Fibroblast of gingiva (primary cell): ENCODE data around the gene VPS13D.
A peak's percentile ranks its signal among the peaks of the same experiment; 100 is the strongest.
"Not testable (repeated sequence)": the region's sequence is repeated elsewhere in the genome, so short reads cannot be mapped to it uniquely, and the experiment has no call there.

Experiments
- DNase-seq: peaks from one replicate; pipeline ENCODE4 v3.0.0-alpha.2; 2011; ENCODE audit warnings: low read depth

The VPS13D gene

DNA sequence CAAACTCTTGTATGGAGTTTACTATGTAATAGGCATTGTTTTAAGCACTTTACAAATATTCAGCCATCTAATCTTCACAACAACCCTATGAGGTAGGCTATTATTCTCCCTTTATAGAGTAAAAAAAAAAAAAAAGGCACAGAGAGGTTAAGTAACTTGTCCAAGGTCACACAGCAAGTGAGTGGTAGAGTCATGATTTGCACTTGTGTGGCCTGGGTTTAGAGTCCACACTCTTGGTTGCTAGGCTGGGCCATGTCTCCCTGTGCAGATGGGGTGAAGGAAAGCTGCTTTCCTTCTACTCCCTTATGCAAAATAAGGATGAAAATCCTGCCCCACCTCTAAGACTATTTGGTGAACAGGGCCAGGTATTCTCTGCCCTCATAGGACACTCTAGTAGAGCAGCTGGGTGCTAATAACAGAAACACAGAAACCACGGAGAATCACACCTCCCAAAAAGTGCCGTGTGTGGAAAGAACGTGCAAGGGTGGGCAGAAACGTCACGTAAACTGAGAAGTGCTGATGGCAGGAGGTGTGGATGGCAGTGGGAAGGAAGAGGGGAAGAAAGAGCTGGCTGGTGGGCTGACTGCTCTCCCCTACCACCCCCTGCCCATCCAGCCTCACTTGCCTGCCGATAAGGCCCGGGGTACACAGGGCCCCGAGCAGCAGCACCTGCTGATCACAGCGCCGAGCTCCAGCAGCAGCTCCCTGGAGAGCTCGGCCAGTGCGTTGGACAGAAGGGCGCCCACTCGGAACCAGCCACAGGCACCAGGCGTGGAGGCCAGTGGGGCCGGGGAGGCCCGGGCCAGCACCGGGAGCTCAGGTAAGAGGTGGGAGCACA lies 28.3 kb upstream of the VPS13D start:
- DNase-seq = no peak

DNA sequence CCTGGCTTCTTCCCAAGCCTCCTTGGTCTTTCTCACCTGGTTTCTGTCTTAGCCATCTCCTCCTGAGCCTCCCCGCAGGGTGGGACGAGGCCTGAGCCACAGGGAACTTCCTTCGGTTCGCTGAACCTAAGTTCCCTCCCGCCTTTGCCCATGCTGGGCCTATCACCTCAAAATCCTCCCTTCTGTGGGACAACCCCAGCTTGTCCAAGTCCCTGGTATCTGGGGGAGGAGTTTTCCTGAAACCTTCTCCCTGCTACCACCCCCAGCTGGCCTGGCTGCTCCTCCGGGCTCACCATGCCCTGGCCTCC lies 27.7 kb upstream of the VPS13D start:
- DNase-seq = no peak

DNA sequence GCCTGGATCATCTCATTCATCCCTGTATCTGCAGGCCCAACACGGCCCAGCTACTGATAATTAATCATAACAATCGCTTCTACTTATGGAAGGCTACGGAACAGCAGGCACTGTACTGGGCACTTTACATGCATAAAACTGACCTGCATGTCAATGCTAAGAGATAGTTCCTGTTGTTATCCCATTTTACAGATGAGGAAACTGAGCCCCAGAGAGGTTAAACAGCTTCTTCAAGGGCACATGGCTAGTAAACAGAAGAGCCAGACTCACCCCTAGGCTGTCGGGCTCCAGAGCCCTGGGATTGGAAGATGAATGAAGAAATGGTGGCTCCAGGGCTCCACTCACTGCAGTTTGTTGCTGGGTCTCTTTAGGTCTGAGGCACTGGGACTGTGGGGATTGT lies 27.3 kb upstream of the VPS13D start:
- no peak for DNase-seq

DNA sequence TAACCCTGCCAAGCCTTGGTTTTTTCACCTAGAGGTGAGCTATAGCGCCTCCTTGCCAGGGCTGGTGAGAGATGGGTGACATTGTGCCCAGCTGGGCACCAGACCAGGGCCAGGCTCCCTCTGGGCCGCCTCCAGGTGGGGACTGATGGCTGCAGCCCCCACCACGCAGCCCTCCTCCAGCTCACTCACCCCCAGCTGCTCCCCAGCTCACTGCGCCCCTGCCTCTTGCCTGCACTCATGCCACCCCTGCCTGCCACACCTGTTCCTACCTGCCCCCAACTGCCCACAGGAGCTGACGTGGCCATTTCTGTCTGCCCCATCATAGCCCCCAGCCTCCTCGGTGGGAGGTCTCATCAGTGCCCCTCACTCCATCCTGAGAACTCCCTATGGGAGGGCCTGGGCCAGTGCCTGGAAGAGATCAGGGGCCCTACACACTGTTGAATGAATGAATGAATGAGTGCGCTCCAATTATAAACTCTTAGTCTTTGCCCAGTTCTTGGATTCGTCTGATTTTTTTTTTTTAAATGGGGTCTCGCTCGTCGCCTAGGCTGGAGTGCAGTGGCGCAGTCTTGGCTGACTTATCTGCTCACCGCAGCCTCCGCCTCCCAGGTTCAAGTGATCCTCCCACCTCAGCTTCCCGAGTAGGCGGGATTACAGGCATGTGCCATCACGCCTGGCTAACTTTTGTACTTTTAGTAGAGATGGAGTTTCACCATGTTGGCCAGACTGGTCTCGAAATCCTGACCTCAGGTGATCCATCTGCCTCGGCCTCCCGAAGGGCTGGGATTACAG lies 26.4 kb upstream of the VPS13D start:
- DNase-seq = no peak

DNA sequence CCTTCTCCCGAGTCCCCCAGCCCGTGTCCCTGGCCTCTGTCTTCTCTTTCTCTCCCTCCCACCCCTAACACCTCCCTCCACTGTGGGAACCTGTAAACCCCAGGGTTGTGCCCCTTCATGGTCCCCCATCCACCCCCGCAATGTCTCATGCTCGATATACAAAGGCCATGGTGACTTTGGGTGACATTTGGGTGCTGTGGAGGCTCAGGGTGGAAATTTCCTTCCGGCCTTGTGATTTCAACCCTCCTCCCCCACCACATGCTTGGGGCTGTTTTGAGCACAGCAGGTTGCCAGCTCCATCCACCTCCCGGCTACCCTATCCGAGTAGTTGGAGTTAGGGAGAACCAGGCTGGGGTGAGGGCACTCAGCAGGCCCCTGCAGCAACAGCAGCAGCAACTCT lies 25.7 kb upstream of the VPS13D start:
- no peak for DNase-seq

DNA sequence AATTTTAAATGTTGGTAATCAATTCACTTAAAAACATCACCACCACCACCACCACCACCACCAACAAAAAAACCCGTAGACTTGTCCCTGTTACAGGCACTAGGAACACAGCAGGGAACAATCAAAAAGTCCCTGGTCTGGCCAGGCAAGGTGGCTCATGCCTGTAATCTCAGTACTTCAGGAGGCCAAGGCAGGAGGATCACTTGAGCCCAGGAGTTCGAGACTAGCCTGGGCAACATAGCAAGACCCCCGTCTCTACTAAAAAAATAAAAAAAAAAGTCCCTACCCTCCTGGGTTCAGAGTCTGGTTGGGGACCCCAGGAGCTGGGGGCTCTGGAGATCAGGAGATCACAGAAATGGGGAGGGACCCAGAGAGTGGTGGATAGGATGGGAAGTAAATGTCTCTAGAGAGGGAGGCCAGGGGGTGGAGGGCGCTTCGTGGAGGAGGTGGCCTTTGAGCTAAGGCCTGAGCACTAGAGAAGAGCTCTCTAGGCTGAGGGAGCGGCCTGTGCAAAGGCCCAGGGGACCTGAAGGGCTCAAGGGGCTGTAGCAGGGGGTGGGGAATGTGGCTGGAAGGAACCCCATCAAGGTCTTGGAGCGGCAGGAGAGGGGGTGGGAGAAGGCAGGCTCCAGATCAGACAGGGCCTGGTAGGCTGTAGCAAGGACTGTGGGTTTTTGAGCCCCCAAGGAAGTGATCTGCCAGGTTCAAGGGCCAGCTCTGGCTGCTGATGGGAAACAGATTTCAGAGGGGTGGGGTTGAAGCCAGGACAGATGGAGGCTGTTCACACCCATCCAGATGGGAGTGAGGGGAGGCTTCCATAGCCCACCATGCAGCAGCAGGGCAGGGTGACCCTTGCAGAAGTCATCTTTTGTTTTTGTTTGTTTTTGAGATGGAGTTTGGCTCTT lies 24.8 kb upstream of the VPS13D start:
- no peak for DNase-seq

- no peak for DNase-seq
Measured at GRCh38 chr1:12206238-12206637, 23.6 kb upstream of the VPS13D start.

DNA sequence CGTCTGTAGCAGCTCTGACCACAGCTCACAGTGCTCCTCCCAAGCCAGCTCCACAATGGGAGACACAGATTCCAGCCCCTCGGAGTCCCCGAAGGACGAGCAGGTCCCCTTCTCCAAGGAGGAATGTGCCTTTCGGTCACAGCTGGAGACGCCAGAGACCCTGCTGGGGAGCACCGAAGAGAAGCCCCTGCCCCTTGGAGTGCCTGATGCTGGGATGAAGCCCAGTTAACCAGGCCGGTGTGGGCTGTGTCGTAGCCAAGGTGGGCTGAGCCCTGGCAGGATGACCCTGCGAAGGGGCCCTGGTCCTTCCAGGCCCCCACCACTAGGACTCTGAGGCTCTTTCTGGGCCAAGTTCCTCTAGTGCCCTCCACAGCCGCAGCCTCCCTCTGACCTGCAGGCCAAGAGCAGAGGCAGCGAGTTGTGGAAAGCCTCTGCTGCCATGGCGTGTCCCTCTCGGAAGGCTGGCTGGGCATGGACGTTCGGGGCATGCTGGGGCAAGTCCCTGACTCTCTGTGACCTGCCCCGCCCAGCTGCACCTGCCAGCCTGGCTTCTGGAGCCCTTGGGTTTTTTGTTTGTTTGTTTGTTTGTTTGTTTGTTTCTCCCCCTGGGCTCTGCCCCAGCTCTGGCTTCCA lies 22.9 kb upstream of the VPS13D start:
- no peak for DNase-seq

DNA sequence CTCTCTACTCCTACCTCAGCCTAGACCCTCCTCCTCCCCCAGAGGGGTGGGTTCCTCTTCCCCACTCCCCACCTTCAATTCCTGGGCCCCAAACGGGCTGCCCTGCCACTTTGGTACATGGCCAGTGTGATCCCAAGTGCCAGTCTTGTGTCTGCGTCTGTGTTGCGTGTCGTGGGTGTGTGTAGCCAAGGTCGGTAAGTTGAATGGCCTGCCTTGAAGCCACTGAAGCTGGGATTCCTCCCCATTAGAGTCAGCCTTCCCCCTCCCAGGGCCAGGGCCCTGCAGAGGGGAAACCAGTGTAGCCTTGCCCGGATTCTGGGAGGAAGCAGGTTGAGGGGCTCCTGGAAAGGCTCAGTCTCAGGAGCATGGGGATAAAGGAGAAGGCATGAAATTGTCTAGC lies 21.6 kb upstream of the VPS13D start:
- DNase-seq = no peak

DNA sequence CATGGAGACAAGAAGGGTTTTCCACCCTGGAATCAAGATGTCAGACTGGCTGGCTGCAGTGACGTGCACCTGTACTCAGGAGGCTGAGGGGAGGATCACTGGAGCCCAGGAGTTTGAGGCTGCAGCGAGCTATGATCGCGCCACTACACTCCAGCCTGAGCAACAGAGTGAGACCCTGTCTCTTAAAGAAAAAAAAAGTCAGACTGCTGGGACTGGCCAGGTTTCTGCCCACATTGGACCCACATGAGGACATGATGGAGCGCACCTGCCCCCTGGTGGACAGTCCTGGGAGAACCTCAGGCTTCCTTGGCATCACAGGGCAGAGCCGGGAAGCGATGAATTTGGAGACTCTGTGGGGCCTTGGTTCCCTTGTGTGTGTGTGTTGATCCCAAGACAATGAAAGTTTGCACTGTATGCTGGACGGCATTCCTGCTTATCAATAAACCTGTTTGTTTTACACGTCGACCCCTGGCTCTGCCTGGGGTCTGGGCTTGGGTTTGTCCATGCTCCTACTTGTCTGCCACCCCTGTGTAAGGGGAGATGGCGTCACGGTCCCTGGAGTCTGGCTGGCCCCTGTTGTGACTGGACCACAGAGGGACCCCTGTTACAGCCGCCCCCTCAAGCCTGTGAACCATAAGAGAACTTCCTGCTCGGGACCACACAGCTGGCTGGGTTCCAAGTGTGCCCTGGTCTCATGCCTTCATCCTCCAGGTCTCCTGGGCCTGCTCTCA lies 20.9 kb upstream of the VPS13D start:
- peak; percentile 64 for DNase-seq

GRCh38 chr1:12209495-12209832 lies 20.4 kb upstream of the VPS13D start:
- DNase-seq = no peak

DNA sequence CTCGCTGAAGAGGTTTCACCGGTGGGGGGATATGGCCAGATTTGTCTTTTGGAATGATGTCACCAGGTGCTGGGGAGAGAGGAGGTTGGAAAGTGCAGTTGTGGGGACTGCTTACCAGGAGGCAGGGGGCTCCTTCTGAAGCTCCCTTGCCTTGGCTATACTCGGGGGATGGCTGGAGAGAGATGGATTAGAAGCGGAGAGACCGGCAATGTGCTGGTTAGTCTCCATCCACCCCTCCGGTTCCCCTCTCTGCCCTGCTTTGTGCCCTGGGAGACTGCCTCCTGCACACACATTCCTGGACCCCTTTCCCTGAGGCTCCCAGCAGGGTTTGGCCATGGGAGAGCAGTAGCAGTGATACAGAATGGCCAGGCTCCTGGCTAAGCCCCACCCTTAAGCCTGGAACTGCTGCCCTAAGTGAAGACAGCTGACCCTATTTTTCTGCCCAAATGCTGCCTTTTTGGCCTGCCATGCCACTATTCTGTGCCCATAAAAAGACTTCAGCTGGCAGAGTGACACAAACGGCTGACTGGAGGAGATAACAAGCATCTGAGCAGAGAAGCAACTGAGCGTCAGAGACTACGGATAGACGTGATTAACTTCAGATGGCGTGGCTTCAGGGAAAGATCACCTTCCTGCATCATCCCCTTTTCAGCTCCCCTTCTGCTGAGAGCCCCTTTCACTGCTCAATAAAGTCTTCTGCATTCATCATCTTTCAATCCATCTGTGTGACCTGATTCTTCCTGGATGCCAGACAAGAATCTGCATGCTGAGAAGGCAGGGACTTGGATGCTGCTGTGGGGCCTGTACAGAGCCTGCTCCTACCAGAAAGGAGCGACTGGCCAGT lies 14.5 kb upstream of the VPS13D start:
- DNase-seq = no peak

GRCh38 chr1:12219800-12220199 lies 10.0 kb upstream of the VPS13D start:
- DNase-seq = no peak

- DNase-seq = peak; percentile 48
Measured at GRCh38 chr1:12220890-12221289, 8.9 kb upstream of the VPS13D start.

DNA sequence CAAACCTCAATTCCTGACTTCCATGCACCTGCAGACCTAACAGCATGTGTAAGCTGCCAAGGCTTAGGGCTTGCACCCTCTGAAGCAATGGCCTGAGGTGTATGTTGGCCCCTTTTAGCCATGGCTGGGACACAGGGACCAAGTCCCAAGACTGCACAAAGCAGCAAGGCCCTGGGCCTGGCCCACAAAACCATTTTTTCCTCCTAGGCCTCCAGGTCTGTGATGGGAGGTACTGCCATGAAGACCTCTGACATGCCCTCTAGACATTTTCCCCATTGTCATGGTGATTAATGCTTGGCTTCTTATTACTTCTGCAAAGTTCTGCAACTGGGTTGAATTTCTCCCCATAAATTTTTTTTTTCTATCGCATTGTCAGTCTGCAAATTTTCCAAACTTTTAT lies 7.1 kb upstream of the VPS13D start:
- not testable (repeated sequence) for DNase-seq

GRCh38 chr1:12224092-12224491 lies 5.7 kb upstream of the VPS13D start:
- not testable (repeated sequence) for DNase-seq

- DNase-seq = no peak
Measured at GRCh38 chr1:12228979-12229378, 851 bp upstream of the VPS13D start.

DNA sequence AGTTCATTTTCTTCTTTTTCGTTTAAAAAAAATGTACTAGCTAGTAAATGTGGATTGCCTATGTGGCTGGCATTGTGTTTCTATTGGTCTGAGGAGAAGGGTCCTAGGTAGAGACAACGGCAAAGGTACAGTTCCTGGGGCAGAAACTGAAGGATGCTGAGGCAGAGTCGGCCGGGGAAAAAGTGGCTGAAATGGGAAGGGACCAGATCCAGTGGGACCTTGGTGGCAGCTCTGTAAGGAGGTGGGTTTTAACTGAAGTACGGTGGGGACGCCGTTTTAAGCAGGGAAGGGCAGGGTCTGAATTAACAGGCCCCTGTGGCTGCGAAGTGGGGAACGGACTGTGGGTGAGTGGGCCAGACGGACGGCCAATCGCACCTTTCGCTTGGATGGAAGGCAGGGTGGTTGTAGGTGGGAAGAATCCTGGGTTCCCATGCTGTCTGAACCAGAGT lies 420 bp upstream of the VPS13D start:
- DNase-seq = no peak

DNA sequence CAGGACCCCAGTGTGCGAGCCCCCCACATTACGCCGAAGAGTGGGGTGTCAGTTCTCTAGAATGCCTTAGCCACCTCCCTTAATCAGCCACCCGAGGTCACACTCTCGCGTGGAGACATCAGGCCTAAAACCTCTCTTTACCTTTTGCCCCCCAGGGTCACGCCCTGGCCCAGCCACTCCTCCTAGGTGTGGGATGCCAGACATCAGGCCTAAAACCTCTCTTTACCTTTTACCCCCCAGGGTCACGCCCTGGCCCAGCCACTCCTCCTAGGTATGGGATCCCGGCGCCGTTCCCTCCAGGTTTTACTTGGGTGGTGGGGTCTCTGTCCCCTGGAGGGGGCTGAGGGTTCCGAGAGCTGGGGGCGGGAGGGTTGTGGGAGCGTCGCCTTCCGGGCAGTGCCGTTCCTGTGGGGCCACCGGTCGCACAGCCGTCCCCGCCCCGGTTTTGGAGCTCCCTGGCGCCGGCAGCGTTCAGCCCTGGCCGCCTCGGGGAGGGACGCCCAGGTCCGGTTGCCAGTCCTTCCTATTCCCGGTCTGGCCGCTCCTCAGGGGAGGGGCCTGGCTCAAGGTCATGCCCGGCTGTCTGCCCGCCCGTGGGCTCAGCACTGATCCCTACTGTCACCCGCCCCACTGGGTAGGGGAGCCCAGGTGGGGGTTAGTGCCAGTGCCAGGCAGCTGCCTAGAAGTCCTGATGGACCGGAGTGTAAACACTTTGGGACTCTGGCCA lies 882 bp downstream of the VPS13D start:
- peak; percentile 46 for DNase-seq

DNA sequence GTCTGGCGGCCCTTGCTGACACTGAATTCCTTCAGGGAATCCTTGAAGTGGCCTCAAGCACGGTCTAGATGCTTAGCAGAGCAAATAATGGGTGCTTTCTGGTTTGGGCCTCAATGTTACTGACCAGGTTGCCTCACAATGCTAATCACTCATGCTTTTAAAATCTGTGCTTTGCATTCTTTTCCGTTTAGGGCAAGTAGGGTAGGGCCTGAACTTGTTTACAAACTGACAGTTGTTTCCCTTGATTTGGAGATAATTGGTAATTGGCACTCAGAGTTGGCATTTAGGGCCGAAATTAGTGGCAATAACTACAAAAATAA lies 1.4 kb downstream of the VPS13D start:
- peak; percentile 26 for DNase-seq
